Dendritic cell treated with granulocyte-macrophage colony-stimulating factor and Interleukin-4, amounts not matched to agents 40 ng/mL and 50 ng/mL, for 4 days (primary cell): Measurements from ENCODE around the gene DSCAML1.

Experiments used
- H3K27ac Mint-ChIP-seq: one replicate; pipeline ENCODE4 v1.8.0; 2022; ENCODE audit warnings: mild to moderate bottlenecking, mixed read lengths
- H3K27me3 Mint-ChIP-seq: one replicate; pipeline ENCODE4 v1.8.0; 2022; ENCODE audit warnings: mild to moderate bottlenecking, mixed read lengths
- H3K36me3 Mint-ChIP-seq: one replicate; pipeline ENCODE4 v1.8.0; 2022; ENCODE audit warnings: low read depth, mixed read lengths
- H3K4me1 Mint-ChIP-seq: one replicate; pipeline ENCODE4 v1.8.0; 2022; ENCODE audit warnings: low read depth, mixed read lengths
- H3K4me3 Mint-ChIP-seq: one replicate; pipeline ENCODE4 v1.8.0; 2022; ENCODE audit warnings: mild to moderate bottlenecking, moderate library complexity, mixed read lengths
- H3K9me3 Mint-ChIP-seq: one replicate; pipeline ENCODE4 v1.8.0; 2022; ENCODE audit warnings: mixed read lengths
- intact Hi-C: fragments of 100-400 bp; cut with micrococcal nuclease; formaldehyde crosslinking; loops from one replicate; pipeline ENCODE4 v1.15.0; 2022

Gene DSCAML1

DNA sequence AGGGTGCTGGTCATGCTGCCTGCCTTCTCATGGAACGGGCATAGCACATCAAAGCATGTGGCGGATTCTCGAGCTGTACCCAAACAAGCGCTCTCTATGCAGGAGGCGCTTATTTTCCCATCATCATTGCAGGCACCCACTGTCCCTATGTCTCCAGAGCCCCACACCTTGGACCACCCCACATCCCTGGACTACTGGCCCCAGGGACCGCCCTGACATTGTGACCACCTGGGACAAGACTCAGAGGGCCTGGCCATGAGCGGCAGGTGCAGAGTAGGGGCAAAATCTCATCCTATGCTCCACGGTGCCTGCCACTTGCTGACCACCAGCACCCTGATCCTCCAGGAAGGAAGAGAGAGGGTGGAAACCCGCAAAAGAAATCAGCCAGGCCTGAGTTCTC lies 170.4 kb downstream of the DSCAML1 start:
- Mint-ChIP-seq H3K4me1 (no peaks in the 10 kb centered on the region), H3K36me3 (no peaks in the 10 kb centered on the region), H3K27ac (no peak overlapping the region), H3K27me3 (no peaks in the 10 kb centered on the region), H3K4me3 (no peak overlapping the region), H3K9me3 (peaks cover 1% of the 10 kb centered on the region)
- intact Hi-C loops, result no loop called here

DNA sequence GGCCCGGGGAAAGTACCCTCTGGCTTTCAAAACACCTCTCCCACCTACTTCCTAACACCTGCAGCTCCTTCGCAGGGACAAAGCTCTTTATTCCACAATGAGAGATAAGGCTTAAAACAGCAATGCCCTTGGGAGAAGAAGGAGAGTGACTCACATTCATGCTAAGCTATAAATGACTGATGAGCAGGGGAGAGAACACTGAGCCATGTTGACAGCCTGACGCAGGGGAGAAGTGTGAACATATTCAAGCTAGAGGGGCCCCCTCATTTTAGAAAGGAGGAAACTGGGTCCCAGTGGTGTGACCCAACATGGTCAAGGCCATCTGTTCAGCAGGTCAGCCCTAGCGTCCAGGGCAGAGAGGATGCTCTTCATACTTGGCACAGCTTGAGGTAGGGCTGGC lies 171.8 kb downstream of the DSCAML1 start:
- Mint-ChIP-seq H3K27ac (no peak overlapping the region), H3K27me3 (no peaks in the 10 kb centered on the region), H3K4me3 (no peak overlapping the region), H3K4me1 (no peaks in the 10 kb centered on the region), H3K36me3 (no peaks in the 10 kb centered on the region), H3K9me3 (peaks cover 6% of the 10 kb centered on the region)
- intact Hi-C loops, result no loop called here

GRCh38 chr11:117623831-117624271 lies 173.2 kb downstream of the DSCAML1 start:
- Mint-ChIP-seq H3K27ac (no peak overlapping the region), H3K4me3 (no peak overlapping the region), H3K36me3 (no peaks in the 10 kb centered on the region), H3K9me3 (peaks cover 6% of the 10 kb centered on the region), H3K27me3 (peaks cover 5% of the 10 kb centered on the region), H3K4me1 (no peaks in the 10 kb centered on the region)
- intact Hi-C loops, result no loop called here

GRCh38 chr11:117621226-117621625 lies 175.8 kb downstream of the DSCAML1 start:
- intact Hi-C loops, result no loop called here

GRCh38 chr11:117620659-117621058 lies 176.4 kb downstream of the DSCAML1 start:
- H3K27ac Mint-ChIP-seq, result no peak overlapping the region
- no peaks in the 10 kb centered on the region for H3K4me1 Mint-ChIP-seq
- peaks cover 7% of the 10 kb centered on the region for H3K27me3 Mint-ChIP-seq
- no peak overlapping the region for H3K4me3 Mint-ChIP-seq
- no peaks in the 10 kb centered on the region for H3K36me3 Mint-ChIP-seq
- intact Hi-C loops, result no loop called here
- H3K9me3 Mint-ChIP-seq, result peaks cover 6% of the 10 kb centered on the region

More at GRCh38 chr11:117621226-117621625, 175.8 kb downstream of the DSCAML1 start:
- Mint-ChIP-seq H3K27ac (no peak overlapping the region), H3K4me1 (no peaks in the 10 kb centered on the region), H3K9me3 (peaks cover 6% of the 10 kb centered on the region), H3K4me3 (no peak overlapping the region), H3K27me3 (peaks cover 7% of the 10 kb centered on the region), H3K36me3 (no peaks in the 10 kb centered on the region)

DNA sequence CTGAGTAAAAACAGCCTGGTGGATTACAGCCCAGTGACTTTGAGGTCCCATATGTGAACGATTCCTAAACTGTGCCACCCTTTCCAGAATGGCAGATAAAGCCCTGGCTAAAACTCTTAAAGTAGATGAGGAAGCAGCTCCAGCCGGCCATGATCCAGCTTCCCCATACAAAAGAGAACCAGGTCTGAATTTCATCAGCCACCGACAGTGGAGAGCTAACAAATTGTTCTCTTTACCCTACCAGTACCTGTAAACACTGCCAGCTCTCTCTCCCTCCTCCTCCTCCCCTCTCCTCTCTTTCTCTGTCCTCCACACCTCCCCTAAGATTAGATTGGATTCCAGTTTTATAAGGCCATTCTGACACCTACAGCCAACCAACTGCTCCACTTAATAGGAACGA lies 176.9 kb downstream of the DSCAML1 start:
- Mint-ChIP-seq H3K4me1 (no peaks in the 10 kb centered on the region), H3K27me3 (peaks cover 9% of the 10 kb centered on the region), H3K9me3 (peaks cover 6% of the 10 kb centered on the region), H3K4me3 (no peak overlapping the region), H3K36me3 (no peaks in the 10 kb centered on the region), H3K27ac (no peak overlapping the region)
- intact Hi-C loops, result no loop called here

- Mint-ChIP-seq H3K27me3 (peaks cover 10% of the 10 kb centered on the region), H3K4me3 (no peak overlapping the region), H3K4me1 (no peaks in the 10 kb centered on the region), H3K36me3 (no peaks in the 10 kb centered on the region), H3K9me3 (peaks cover 6% of the 10 kb centered on the region), H3K27ac (no peak overlapping the region)
- intact Hi-C loops, result no loop called here
These were observed 177.4 kb downstream of the DSCAML1 start for GRCh38 chr11:117619661-117620060.

DNA sequence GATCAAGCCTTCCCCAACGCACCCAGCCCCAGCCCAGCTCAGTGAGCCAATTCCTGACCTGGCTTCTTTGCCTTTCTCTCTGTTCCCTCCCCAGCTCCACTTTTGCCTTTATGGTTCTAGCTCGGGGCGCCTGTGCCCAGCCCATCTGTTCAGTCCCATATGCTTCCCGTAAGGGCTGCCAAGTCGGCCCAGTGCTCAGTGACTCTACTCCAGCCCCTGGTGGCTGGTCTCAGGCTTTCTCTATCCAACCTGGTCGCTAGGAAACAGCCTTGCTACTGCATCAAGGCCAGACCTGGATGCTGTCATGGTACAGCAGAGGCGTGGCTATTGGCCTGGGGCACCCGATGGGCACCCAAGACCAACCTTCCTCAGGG lies 178.0 kb downstream of the DSCAML1 start:
- peaks cover 6% of the 10 kb centered on the region for H3K9me3 Mint-ChIP-seq
- no peaks in the 10 kb centered on the region for H3K4me1 Mint-ChIP-seq
- intact Hi-C loops, result no loop called here
- no peak overlapping the region for H3K4me3 Mint-ChIP-seq
- no peak overlapping the region for H3K27ac Mint-ChIP-seq
- H3K36me3 Mint-ChIP-seq, result no peaks in the 10 kb centered on the region
- peaks cover 17% of the 10 kb centered on the region for H3K27me3 Mint-ChIP-seq

- Mint-ChIP-seq H3K27me3 (peaks cover 18% of the 10 kb centered on the region), H3K4me1 (no peaks in the 10 kb centered on the region), H3K9me3 (peaks cover 6% of the 10 kb centered on the region), H3K27ac (no peak overlapping the region), H3K4me3 (no peak overlapping the region), H3K36me3 (no peaks in the 10 kb centered on the region)
- intact Hi-C loops, result no loop called here
These were observed 178.6 kb downstream of the DSCAML1 start for GRCh38 chr11:117618302-117618981.

DNA sequence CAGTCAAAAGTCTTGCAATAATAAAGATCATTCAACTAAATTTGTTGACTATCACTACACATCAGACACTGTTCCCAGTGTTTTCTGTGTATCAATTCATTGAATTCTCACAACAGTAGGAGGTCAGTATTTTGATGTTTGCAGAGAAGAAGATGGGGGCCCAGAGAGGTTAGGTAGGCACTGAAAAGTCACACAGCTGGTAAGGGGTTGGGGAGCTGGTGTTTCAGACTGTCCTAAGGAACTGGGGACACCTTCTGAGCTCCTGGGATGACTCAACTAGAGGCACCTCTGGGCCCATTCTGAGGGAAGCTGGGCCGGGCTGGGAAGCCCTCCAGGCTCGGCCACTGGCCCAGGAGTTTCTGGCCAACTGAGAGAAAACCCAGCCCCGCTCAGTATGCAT lies 180.0 kb downstream of the DSCAML1 start:
- Mint-ChIP-seq H3K4me1 (no peaks in the 10 kb centered on the region), H3K27ac (no peak overlapping the region), H3K36me3 (no peaks in the 10 kb centered on the region), H3K9me3 (peaks cover 6% of the 10 kb centered on the region), H3K4me3 (no peak overlapping the region), H3K27me3 (peaks cover 22% of the 10 kb centered on the region)
- intact Hi-C loops, result no loop called here

GRCh38 chr11:117614728-117615127 lies 182.3 kb downstream of the DSCAML1 start:
- intact Hi-C loops, result no loop called here
- H3K27me3 Mint-ChIP-seq, result peaks cover 29% of the 10 kb centered on the region
- no peak overlapping the region for H3K27ac Mint-ChIP-seq
- H3K4me1 Mint-ChIP-seq, result no peaks in the 10 kb centered on the region
- H3K36me3 Mint-ChIP-seq, result no peaks in the 10 kb centered on the region
- H3K4me3 Mint-ChIP-seq, result no peak overlapping the region
- H3K9me3 Mint-ChIP-seq, result no peaks in the 10 kb centered on the region

DNA sequence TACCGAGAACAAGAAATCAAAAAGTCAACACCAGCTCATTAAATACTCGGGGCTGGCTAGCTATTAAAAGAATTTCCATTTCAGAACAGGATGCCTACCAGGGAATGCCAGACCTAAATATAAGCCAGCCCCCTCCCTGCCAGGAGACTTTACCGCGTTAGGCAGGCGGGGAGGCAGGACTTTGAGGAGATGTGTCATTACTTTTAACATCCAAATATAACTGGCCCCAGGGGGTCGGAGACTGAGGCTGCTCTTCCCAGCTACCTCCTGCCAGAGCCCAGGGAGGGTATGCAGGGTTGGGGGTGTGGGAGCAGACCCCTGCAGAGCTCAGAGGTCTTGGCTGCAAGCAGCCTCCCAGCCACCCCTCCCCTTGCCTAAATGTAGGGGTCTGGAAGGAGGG lies 183.5 kb downstream of the DSCAML1 start:
- no peaks in the 10 kb centered on the region for H3K36me3 Mint-ChIP-seq
- no peak overlapping the region for H3K4me3 Mint-ChIP-seq
- intact Hi-C loops, result no loop called here
- H3K27me3 Mint-ChIP-seq, result peaks cover 28% of the 10 kb centered on the region
- H3K4me1 Mint-ChIP-seq, result no peaks in the 10 kb centered on the region
- H3K9me3 Mint-ChIP-seq, result no peaks in the 10 kb centered on the region
- H3K27ac Mint-ChIP-seq, result no peak overlapping the region

DNA sequence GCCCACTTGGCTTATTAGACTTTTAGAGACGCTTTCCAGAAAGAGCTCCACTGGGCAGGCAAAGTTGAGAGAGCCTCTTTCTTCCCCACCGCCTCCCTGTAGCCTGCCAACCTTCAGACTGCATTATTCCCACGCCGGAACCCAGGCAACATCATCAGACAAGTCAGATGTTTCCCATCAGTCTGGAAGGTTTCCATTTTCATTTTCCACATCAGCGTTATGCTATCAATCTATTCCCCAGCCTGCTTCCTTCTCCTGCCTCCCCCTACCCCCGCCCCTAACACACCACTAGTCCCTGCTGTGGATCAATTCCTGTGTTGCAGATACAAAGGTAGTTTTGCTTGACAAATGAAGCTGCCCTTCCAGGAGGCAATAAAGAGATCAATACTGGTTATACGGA lies 184.8 kb downstream of the DSCAML1 start:
- Mint-ChIP-seq H3K9me3 (no peaks in the 10 kb centered on the region), H3K27me3 (peaks cover 27% of the 10 kb centered on the region), H3K36me3 (no peaks in the 10 kb centered on the region), H3K27ac (no peak overlapping the region), H3K4me1 (no peaks in the 10 kb centered on the region), H3K4me3 (no peak overlapping the region)
- intact Hi-C loops, result no loop called here

DNA sequence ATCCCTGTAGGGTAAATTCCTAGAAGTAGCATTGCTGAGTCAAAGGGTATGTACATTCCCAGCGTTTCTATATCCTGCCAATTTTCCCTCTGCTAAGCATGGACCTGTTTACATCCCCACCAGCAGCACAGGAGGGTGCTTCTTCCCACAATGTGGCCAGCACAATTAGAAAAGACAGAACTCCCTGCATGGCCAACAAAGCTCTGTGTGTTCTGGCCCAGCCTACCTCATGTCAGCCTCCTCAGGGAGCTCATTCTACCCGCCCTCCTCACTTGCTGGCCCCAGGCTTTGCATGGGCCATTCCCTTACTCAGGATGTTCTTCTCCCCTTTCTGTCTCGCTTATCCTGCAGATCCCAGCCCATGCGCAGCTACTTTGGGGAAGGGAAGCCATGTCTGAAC lies 186.1 kb downstream of the DSCAML1 start:
- H3K4me1 Mint-ChIP-seq, result no peaks in the 10 kb centered on the region
- H3K4me3 Mint-ChIP-seq, result no peak overlapping the region
- no peaks in the 10 kb centered on the region for H3K36me3 Mint-ChIP-seq
- H3K27ac Mint-ChIP-seq, result no peak overlapping the region
- peaks cover 31% of the 10 kb centered on the region for H3K27me3 Mint-ChIP-seq
- no peaks in the 10 kb centered on the region for H3K9me3 Mint-ChIP-seq
- intact Hi-C loops, result no loop called here

DNA sequence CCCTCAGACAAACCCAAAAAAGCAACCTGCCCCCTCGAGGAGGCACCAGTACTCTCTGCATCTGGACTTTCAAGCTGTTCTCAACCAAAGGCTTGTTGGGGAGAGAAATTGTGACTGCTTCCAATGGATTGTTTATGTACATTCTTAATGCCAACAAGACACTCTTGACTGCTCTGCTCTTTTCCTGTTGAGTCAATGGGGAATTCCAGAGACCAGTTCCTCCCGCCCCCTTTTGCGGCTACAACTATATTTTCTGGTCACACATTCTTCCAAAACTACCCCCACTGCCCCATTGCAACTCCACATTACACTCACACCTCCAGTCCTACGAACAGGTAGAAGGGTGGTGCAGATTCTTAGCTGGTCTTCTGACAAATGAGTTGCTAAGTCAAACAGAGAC lies 187.0 kb downstream of the DSCAML1 start:
- Mint-ChIP-seq H3K9me3 (no peaks in the 10 kb centered on the region), H3K27ac (no peak overlapping the region), H3K27me3 (peaks cover 32% of the 10 kb centered on the region), H3K4me3 (no peak overlapping the region), H3K36me3 (no peaks in the 10 kb centered on the region), H3K4me1 (no peaks in the 10 kb centered on the region)
- intact Hi-C loops, result no loop called here
